Activated CD4-positive, alpha-beta T cell treated with anti-CD3 and anti-CD28 coated beads for 4 hours (primary cell): ENCODE results near the gene KREMEN2.
A peak's percentile ranks its signal among the peaks of the same experiment; 100 is the strongest.

Experiments
- DNase-seq, 2 donors: peaks; one replicate each; pipeline ENCODE4 v3.0.0-alpha.2; 2020

The KREMEN2 gene

GRCh38 chr16:2966043-2966807 lies 2.1 kb downstream of the KREMEN2 start:
- DNase-seq, result no peak

GRCh38 chr16:2966808-2967191 lies 2.7 kb downstream of the KREMEN2 start:
- DNase-seq, result no peak

- DNase-seq, result no peak
These were observed 3.1 kb downstream of the KREMEN2 start for GRCh38 chr16:2967211-2967631.

- no peak for DNase-seq
These were observed 3.7 kb downstream of the KREMEN2 start for GRCh38 chr16:2967721-2968161.

GRCh38 chr16:2968368-2968737 lies 4.3 kb downstream of the KREMEN2 start:
- no peak for DNase-seq

GRCh38 chr16:2968738-2969544 lies 4.9 kb downstream of the KREMEN2 start, which contains the start of gene PAQR4:
PAQR4 (plus strand) TSS chr16:2969348; CDS start chr16:2969675, 327 bp downstream.
- DNase-seq, result peak; percentile 71 to 72

- DNase-seq, result peak; percentile 58 to 73
These were observed 5.8 kb downstream of the KREMEN2 start for GRCh38 chr16:2969545-2970521.

- no peak for DNase-seq
These were observed 6.5 kb downstream of the KREMEN2 start for GRCh38 chr16:2970563-2970962.

- no peak for DNase-seq
These were observed 7.3 kb downstream of the KREMEN2 start for GRCh38 chr16:2971134-2971984.

- no peak for DNase-seq
These were observed 8.1 kb downstream of the KREMEN2 start for GRCh38 chr16:2971985-2972784.

- DNase-seq, result no peak
These were observed 9.0 kb downstream of the KREMEN2 start for GRCh38 chr16:2973093-2973492.

- DNase-seq, result no peak
These were observed 9.7 kb downstream of the KREMEN2 start for GRCh38 chr16:2973605-2974318.

GRCh38 chr16:2974319-2975056 lies 10.4 kb downstream of the KREMEN2 start:
- no peak for DNase-seq

GRCh38 chr16:2975161-2975795 lies 11.2 kb downstream of the KREMEN2 start:
- no peak for DNase-seq

- no peak for DNase-seq
These were observed 12.1 kb downstream of the KREMEN2 start for GRCh38 chr16:2976201-2976600.

GRCh38 chr16:2976673-2977072 lies 12.6 kb downstream of the KREMEN2 start:
- no peak for DNase-seq

- DNase-seq, result no peak
These were observed 13.4 kb downstream of the KREMEN2 start for GRCh38 chr16:2977440-2977839.

GRCh38 chr16:2979669-2980226 lies 15.7 kb downstream of the KREMEN2 start:
- no peak for DNase-seq
